Neural cell (in vitro differentiated cells): ENCODE results near the gene SEC61A1.

Experiments used
- EP300 ChIP-seq: fragments of 450-650 bp; conservative IDR thresholded peaks from 2 replicates; pipeline ENCODE4 v1.6.1; 2014; ENCODE audit warnings: antibody characterized with exemption, mild to moderate bottlenecking, moderate library complexity; ENCODE audit not compliant: poor library complexity, severe bottlenecking
- EZH2 ChIP-seq: fragments of 200-600, 300-800 bp; shearing (Covaris generic), sonication (generic); IDR thresholded peaks from 2 replicates; pipeline ENCODE4 v1.6.1; 2014; ENCODE audit warnings: antibody characterized with exemption, low read length, borderline replicate concordance, mild to moderate bottlenecking; ENCODE audit not compliant: insufficient read depth, poor library complexity, severe bottlenecking
- MXI1 ChIP-seq: fragments of 450-650 bp; conservative IDR thresholded peaks from 2 replicates; pipeline ENCODE4 v1.6.1; 2014; ENCODE audit warnings: antibody characterized with exemption, mild to moderate bottlenecking; ENCODE audit not compliant: poor library complexity, severe bottlenecking
- POLR2AphosphoS5 ChIP-seq: IDR thresholded peaks from 2 replicates; pipeline ENCODE4 v1.6.1; 2012
- RAD21 ChIP-seq: fragments of 450-650 bp; conservative IDR thresholded peaks from 2 replicates; pipeline ENCODE4 v1.6.1; 2014; ENCODE audit warnings: antibody characterized with exemption, mild to moderate bottlenecking, moderate library complexity
- TAF1 ChIP-seq: IDR thresholded peaks from 2 replicates; pipeline ENCODE4 v1.6.1; 2012; ENCODE audit warnings: low read depth
- TF ChIP-seq, protein P1 (sequence below): fragments of 450-650 bp; IDR thresholded peaks from 2 replicates; pipeline ENCODE4 v1.5.1; 2014; ENCODE audit warnings: antibody characterized with exemption, mild to moderate bottlenecking, moderate library complexity; ENCODE audit not compliant: poor library complexity, severe bottlenecking
- TF ChIP-seq, protein P2 (sequence below): IDR thresholded peaks from 2 replicates; pipeline ENCODE4 v1.6.1; 2012; ENCODE audit warnings: borderline replicate concordance

GRCh38 chr3:128050597-128050996 is 1.6 kb upstream of the SEC61A1 start:
- TF ChIP-seq, protein P1, sequence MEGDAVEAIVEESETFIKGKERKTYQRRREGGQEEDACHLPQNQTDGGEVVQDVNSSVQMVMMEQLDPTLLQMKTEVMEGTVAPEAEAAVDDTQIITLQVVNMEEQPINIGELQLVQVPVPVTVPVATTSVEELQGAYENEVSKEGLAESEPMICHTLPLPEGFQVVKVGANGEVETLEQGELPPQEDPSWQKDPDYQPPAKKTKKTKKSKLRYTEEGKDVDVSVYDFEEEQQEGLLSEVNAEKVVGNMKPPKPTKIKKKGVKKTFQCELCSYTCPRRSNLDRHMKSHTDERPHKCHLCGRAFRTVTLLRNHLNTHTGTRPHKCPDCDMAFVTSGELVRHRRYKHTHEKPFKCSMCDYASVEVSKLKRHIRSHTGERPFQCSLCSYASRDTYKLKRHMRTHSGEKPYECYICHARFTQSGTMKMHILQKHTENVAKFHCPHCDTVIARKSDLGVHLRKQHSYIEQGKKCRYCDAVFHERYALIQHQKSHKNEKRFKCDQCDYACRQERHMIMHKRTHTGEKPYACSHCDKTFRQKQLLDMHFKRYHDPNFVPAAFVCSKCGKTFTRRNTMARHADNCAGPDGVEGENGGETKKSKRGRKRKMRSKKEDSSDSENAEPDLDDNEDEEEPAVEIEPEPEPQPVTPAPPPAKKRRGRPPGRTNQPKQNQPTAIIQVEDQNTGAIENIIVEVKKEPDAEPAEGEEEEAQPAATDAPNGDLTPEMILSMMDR, result no peak
- no peak for TF ChIP-seq TAF1
- no peak for TF ChIP-seq POLR2AphosphoS5
- TF ChIP-seq EP300, result no peak
- no peak for TF ChIP-seq EZH2
- TF ChIP-seq, protein P2, sequence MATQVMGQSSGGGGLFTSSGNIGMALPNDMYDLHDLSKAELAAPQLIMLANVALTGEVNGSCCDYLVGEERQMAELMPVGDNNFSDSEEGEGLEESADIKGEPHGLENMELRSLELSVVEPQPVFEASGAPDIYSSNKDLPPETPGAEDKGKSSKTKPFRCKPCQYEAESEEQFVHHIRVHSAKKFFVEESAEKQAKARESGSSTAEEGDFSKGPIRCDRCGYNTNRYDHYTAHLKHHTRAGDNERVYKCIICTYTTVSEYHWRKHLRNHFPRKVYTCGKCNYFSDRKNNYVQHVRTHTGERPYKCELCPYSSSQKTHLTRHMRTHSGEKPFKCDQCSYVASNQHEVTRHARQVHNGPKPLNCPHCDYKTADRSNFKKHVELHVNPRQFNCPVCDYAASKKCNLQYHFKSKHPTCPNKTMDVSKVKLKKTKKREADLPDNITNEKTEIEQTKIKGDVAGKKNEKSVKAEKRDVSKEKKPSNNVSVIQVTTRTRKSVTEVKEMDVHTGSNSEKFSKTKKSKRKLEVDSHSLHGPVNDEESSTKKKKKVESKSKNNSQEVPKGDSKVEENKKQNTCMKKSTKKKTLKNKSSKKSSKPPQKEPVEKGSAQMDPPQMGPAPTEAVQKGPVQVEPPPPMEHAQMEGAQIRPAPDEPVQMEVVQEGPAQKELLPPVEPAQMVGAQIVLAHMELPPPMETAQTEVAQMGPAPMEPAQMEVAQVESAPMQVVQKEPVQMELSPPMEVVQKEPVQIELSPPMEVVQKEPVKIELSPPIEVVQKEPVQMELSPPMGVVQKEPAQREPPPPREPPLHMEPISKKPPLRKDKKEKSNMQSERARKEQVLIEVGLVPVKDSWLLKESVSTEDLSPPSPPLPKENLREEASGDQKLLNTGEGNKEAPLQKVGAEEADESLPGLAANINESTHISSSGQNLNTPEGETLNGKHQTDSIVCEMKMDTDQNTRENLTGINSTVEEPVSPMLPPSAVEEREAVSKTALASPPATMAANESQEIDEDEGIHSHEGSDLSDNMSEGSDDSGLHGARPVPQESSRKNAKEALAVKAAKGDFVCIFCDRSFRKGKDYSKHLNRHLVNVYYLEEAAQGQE, result no peak
- no peak for TF ChIP-seq RAD21
- no peak for TF ChIP-seq MXI1
